Stomach (tissue), 4 donors: Measurements from ENCODE around the gene TBC1D32.

Experiments used
- EP300 ChIP-seq: sonication (generic); formaldehyde crosslinking; IDR thresholded peaks from one replicate; pipeline ENCODE4 v1.6.1; 2017; ENCODE audit warnings: antibody characterized with exemption
- POLR2A ChIP-seq, 4 donors: fragments of 450-650 bp; IDR thresholded peaks; one replicate each; pipeline ENCODE4 v1.6.1; 2016; ENCODE audit warnings: antibody characterized with exemption in 4 of 4, control low read depth in 2 of 4, mild to moderate bottlenecking in 1 of 4, moderate library complexity in 1 of 4
- POLR2AphosphoS5 ChIP-seq, 3 donors: sonication (generic); formaldehyde crosslinking; IDR thresholded peaks; one replicate each; pipeline ENCODE4 v1.6.1; 2016; ENCODE audit warnings: antibody characterized with exemption in 3 of 3
- TF ChIP-seq, protein P1 (sequence below), 7 experiments: fragments of 450-650 bp in 4 of 7; fragments of 200-600 bp in 3 of 7; sonication (generic) in 3 of 7; IDR thresholded peaks; one replicate each; pipeline ENCODE4 v1.5.1; 2016 to 2019; ENCODE audit warnings: antibody characterized with exemption in 7 of 7, control low read depth in 2 of 7, mild to moderate bottlenecking in 1 of 7

- TF ChIP-seq, protein P1, sequence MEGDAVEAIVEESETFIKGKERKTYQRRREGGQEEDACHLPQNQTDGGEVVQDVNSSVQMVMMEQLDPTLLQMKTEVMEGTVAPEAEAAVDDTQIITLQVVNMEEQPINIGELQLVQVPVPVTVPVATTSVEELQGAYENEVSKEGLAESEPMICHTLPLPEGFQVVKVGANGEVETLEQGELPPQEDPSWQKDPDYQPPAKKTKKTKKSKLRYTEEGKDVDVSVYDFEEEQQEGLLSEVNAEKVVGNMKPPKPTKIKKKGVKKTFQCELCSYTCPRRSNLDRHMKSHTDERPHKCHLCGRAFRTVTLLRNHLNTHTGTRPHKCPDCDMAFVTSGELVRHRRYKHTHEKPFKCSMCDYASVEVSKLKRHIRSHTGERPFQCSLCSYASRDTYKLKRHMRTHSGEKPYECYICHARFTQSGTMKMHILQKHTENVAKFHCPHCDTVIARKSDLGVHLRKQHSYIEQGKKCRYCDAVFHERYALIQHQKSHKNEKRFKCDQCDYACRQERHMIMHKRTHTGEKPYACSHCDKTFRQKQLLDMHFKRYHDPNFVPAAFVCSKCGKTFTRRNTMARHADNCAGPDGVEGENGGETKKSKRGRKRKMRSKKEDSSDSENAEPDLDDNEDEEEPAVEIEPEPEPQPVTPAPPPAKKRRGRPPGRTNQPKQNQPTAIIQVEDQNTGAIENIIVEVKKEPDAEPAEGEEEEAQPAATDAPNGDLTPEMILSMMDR (IDR thresholded peaks at IDR 0.05): no peak
- TF ChIP-seq POLR2A (IDR thresholded peaks at IDR 0.05) (no peak), EP300 (no peak), POLR2AphosphoS5 (IDR thresholded peaks at IDR 0.05) (no peak)
Observed at GRCh38 chr6:121319603-121320002, 14.7 kb downstream of the TBC1D32 start.
